GM18508 (cell line): ENCODE data around the gene HS6ST2.

Experiments used
- ATAC-seq: cut with Tn5 transposase; IDR thresholded peaks from one replicate; pipeline ENCODE4 v1.9.1; 2021; ENCODE audit warnings: moderate number of reproducible peaks; ENCODE audit not compliant: insufficient read depth, unreplicated experiment

HS6ST2 gene

GRCh38 chrX:132748909-132749308 is 209.5 kb downstream of the HS6ST2 start:
- no peak for ATAC-seq

GRCh38 chrX:132748268-132748667 is 210.2 kb downstream of the HS6ST2 start:
- ATAC-seq = no peak

- no peak for ATAC-seq
Measured at GRCh38 chrX:132745593-132745992, 212.8 kb downstream of the HS6ST2 start.

- no peak for ATAC-seq
Measured at GRCh38 chrX:132744470-132744869, 214.0 kb downstream of the HS6ST2 start.

- ATAC-seq = no peak
Measured at GRCh38 chrX:132743086-132743485, 215.3 kb downstream of the HS6ST2 start.

- no peak for ATAC-seq
Measured at GRCh38 chrX:132742246-132742645, 216.2 kb downstream of the HS6ST2 start.

GRCh38 chrX:132741689-132742088 is 216.7 kb downstream of the HS6ST2 start:
- ATAC-seq = no peak

GRCh38 chrX:132740316-132741123 is 217.9 kb downstream of the HS6ST2 start:
- ATAC-seq = no peak

- no peak for ATAC-seq
Measured at GRCh38 chrX:132738951-132739350, 219.5 kb downstream of the HS6ST2 start.

- no peak for ATAC-seq
Measured at GRCh38 chrX:132737743-132738142, 220.7 kb downstream of the HS6ST2 start.

- ATAC-seq = no peak
Measured at GRCh38 chrX:132732236-132732635, 226.2 kb downstream of the HS6ST2 start.

GRCh38 chrX:132730726-132731125 is 227.7 kb downstream of the HS6ST2 start:
- no peak for ATAC-seq

- no peak for ATAC-seq
Measured at GRCh38 chrX:132730266-132730665, 228.2 kb downstream of the HS6ST2 start.

GRCh38 chrX:132728296-132728695 is 230.1 kb downstream of the HS6ST2 start:
- ATAC-seq = no peak

GRCh38 chrX:132718431-132718958 is 239.9 kb downstream of the HS6ST2 start:
- no peak for ATAC-seq

- no peak for ATAC-seq
Measured at GRCh38 chrX:132716006-132716405, 242.4 kb downstream of the HS6ST2 start.

GRCh38 chrX:132714913-132715312 is 243.5 kb downstream of the HS6ST2 start:
- no peak for ATAC-seq

GRCh38 chrX:132712350-132712749 is 246.1 kb downstream of the HS6ST2 start:
- ATAC-seq = no peak

GRCh38 chrX:132710656-132711155 is 247.7 kb downstream of the HS6ST2 start:
- no peak for ATAC-seq

GRCh38 chrX:132708529-132708928 is 249.9 kb downstream of the HS6ST2 start:
- ATAC-seq = no peak

GRCh38 chrX:132704769-132705168 is 253.7 kb downstream of the HS6ST2 start:
- no peak for ATAC-seq

GRCh38 chrX:132694382-132694781 is 264.0 kb downstream of the HS6ST2 start:
- ATAC-seq = no peak
